ELR (cell line): ENCODE measurements around the gene OLFM1.
"Not testable (repeated sequence)": the region's sequence is repeated elsewhere in the genome, so short reads cannot be mapped to it uniquely, and the experiment has no call there.

Source experiments
- DNase-seq: peaks from one replicate; pipeline ENCODE4 v3.0.0-alpha.2; 2015; ENCODE audit warnings: low read depth

Gene OLFM1

GRCh38 chr9:135134268-135135022 is 47.0 kb downstream of the OLFM1 start:
- no peak for DNase-seq

- DNase-seq: no peak
These were observed 47.9 kb downstream of the OLFM1 start for GRCh38 chr9:135135171-135135928.

DNA sequence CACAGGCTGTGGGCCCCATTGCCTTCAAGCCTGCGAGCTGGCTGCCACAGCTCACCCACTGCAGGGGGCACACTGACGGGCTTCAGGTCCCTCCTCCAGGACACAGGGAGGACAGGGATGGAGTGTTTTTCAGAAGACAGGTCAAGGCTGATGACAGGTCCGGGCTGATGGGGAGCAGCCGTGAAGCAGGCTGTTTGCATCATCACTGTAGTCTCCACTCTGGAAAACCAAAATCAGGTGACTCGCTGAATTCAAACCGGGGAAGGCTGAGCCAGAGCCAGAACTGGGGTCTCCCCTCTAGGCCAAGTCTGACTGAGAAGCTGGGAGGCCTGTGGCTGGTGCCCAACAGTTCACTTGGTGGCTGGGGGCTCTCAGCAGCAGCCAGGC is 48.5 kb downstream of the OLFM1 start:
- no peak for DNase-seq

GRCh38 chr9:135136481-135136880 is 49.0 kb downstream of the OLFM1 start:
- no peak for DNase-seq

DNA sequence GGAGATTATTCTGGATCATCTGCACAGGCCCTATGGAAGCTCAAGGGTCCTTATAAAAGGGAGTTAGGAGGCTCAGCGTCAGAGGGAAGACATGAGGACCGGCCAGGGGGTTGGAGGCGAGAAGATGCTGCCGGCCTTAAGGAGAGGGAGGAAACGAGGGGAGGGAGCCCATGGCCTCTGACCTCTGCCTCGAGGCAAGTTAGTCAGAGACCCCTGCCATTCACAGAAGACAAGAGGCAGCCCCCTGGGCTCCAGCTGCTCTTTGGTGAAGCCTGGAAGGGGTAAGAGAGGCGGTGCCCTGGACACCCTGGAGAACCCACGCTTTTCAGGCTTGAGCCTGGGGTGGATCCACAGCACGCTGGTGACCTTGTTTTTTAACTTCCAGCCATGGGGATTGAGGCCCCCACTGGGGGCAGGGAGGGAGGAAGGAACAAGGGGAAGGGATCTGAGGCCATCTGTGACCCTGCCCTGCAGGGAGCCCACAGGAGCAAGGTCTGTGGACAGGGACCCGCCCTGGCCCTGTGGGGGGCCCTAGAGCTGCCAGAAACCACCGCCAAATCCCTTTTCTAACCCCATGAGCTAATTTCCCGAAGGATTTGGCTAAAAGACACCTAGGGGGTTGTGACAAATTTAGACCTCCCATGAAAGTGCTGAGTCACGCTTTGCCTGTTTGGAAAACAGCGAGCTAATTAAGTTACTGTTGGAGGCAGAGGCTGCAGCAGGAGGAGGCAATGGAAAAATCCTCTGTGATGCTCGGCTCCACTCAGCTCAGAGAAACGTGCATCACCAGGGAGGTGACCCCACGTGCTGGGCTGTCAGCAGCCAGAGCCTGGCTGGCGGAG is 49.7 kb downstream of the OLFM1 start:
- DNase-seq: no peak

DNA sequence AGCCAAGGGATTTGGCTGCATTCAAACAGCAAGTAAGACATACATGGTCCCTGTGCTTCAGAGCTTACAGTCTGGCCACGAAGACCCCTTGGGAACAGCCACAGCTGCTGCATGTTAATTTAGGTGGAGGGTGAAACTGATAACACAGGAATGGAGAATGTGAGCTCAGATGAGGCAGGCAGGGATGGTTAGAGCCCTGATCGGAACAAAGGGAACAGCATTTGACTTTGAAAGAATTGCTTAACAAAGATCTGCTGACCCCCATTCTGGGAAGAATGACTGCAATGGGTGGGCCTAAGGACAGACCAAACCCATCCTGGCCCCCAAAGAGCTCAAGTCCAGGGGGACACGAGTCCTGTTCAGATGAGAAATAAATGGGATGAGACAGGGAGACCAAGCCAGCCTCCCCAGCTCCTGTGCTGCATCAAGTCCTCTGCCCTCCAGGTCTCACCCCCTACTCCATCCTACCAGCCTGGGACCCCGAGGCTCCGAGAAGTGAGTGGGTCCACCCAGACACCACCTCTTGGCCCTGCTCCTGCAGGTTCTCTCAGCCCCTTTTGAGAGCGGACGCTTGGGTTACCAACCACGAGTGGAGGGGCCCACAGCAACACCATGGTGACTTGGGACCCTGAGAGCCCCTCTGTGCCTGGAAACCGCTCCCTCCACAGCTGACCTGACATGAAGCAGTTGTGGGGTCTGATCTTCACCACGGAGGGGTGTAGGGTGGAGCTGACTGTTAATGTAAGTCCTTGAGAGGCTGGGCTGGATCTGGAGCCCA is 50.8 kb downstream of the OLFM1 start:
- no peak for DNase-seq

DNA sequence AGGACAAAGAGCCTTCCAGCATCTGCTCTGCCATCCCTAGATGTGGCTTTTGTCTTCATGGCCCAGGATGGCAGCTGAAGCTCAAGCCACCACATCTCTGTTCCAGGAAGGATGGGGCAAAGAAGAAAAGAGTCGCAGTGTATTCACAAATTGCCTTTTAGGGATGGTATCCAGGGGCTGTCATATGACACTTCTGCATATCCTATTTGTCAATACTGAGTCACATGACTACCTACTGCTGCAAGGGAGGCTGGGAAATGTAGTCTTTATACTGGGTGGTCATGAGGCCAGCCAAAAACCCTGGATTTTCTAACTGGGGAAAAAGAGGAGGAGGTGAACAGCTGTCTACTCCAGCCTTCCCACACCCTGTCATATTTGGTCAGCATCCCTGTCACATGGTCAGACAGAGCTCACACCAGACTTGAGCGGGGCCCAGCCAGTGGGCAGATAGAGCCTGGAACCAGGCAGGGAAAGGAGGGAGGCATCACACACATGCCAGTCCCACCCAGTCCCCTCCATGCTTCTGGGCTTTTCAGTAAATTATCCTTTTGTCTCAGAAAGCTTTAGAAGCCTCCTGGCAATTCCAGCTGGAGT is 52.0 kb downstream of the OLFM1 start:
- DNase-seq: no peak

- DNase-seq: no peak
These were observed 53.8 kb downstream of the OLFM1 start for GRCh38 chr9:135141183-135141774.

GRCh38 chr9:135144581-135145170 is 57.2 kb downstream of the OLFM1 start:
- DNase-seq: no peak

DNA sequence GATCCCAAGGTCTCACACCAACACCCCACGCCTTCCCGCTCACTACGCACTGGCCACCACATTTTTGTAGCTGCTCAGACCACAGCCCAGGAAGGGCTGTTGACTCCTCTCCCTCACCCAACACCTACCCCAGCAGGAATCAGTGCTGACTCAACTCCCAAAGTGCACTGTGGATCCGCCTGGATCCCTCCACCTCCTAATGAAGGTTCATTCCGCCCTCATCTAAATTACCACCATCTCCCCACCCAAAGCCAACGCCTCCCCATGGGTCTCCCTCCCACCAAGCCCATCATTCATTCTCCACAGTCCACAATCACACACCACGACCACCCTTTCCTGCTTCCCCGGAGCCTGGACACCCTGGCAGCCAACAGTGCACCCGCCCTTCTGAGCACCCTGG is 57.8 kb downstream of the OLFM1 start:
- DNase-seq: no peak

- DNase-seq: no peak
These were observed 58.8 kb downstream of the OLFM1 start for GRCh38 chr9:135146241-135146640.

- DNase-seq: no peak
These were observed 59.5 kb downstream of the OLFM1 start for GRCh38 chr9:135146766-135147473.

DNA sequence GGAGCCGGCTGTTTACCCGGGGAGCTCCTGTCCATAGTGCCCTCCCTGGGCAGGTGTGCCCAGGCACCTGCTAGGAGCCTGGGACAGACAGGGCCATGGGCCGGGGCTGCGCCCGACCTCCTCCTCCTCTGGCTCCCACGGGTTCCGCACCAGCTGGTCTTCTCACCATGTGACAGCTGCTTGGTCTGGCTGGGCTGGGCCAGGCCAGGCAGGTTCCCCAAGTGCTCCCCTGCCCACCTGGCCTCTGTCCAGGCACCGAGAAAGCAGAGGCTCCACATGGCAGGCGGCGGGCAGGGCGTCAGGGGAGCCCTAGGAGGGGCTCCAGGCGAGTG is 60.0 kb downstream of the OLFM1 start:
- DNase-seq: no peak

GRCh38 chr9:135147938-135148337 is 60.5 kb downstream of the OLFM1 start:
- DNase-seq: no peak

GRCh38 chr9:135148386-135148785 is 60.9 kb downstream of the OLFM1 start:
- no peak for DNase-seq

DNA sequence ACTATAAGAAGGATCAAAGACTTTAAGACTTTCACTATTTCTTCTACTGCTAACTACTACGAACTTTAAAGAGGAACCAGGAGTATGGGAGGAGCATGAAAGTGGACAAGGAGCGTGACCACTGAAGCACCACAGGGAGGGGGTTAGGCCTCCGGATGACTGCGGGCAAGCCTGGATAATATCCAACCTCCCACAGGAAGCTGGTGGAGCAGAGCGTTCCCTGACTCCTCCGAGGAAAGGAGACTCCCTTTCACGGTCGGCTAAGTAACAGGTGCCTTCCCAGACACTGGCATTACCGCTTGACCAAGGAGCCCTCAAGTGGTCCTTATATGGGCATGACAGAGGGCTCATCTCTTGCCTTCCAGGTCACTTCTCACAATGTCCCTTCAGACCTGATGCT is 62.4 kb downstream of the OLFM1 start:
- DNase-seq: not testable (repeated sequence)

- no peak for DNase-seq
These were observed 63.5 kb downstream of the OLFM1 start for GRCh38 chr9:135150981-135151380.

DNA sequence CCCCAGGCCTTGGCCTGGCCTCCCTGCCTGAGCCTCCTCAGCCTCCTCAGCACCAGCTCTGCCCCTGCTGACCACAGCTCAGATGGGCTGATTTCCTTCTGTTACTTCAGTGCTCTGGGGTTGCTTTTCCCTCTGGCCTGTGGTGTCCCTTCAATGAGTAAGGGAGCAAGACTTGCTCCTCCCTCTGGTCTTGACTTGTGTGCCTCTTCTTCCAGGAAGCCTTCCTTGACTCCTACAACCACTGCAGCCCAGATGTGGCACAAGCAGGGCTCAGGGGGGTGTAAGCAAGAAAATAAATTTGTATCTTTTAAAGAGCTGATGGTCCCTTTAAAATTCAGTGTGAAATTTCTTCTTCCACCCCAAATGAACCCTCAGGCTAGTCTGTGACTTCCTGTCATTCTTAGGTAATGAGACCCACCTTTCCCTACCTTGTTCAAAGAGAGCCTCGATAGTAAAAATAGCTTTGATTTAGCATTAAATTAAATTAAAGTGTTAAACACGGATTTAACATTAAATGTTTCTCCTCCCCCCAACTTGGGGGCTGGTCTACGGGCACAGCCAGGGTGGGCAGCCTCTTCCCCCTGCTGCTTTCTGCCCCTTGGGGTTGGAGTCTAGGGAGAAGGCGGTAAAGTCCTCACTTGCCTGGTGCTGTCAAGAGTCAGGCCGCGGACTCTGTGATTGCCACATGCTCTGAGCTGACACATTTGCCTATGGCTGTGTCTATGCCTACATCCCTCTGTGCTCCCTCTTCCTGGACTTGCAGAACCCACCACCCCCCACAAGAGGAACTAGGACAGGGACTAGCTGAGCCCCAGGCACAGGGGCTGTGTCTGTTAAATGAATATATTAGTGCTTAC is 64.5 kb downstream of the OLFM1 start:
- no peak for DNase-seq

DNA sequence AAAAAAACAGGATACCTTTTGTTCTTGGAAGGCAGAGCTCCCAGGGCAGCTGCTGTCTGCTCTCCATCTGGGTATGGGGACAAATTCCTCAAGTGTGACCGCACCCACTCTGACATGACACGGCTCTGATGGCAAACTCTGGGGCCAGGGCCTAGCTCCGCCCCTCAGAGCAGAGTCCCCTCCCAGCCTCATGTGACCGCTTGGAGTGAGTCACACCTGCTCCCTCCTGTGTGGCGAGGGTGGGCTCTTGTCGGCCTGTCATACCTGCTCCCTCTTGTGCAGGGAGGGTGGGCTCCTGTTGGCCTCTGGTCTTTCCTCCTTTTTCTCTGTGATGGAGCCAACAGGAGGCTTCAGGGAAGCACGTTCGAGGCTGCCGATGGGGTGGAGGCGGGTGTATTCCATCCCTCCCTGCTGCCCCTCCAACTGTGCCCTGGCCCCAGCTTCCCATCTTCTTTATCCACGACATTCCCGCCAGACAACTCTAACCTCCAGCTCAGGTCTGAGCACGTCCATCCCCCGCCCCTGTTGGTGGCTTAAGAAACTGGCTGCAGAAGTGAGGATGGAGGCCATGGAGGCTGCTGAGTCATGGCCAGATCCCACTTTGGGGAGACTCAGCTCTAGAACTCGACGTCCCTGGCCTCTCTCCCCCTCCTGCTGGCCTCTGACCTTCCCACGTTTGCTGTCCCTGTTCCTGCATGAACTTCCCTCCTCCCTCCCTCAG is 65.3 kb downstream of the OLFM1 start:
- DNase-seq: no peak
